Nephron (organoid): ENCODE measurements around the gene TMEFF1.
"Not testable (repeated sequence)": the region's sequence is repeated elsewhere in the genome, so short reads cannot be mapped to it uniquely, and the experiment has no call there.

Source experiments
- H3K27ac Mint-ChIP-seq, 3 experiments: 2 replicates each; pipeline ENCODE4 v1.8.0; 2020; ENCODE audit warnings: mixed read lengths in 3 of 3, mild to moderate bottlenecking in 2 of 3, moderate library complexity in 1 of 3
- H3K27me3 Mint-ChIP-seq: 2 replicates; pipeline ENCODE4 v1.8.0; 2021; ENCODE audit warnings: low read depth, mild to moderate bottlenecking, moderate library complexity, mixed read lengths
- H3K36me3 Mint-ChIP-seq: 2 replicates; pipeline ENCODE4 v1.8.0; 2020; ENCODE audit warnings: low read depth, mixed read lengths
- H3K4me1 Mint-ChIP-seq: 2 replicates; pipeline ENCODE4 v1.8.0; 2020; ENCODE audit warnings: mixed read lengths
- H3K4me3 Mint-ChIP-seq, 3 experiments: 2 replicates each; pipeline ENCODE4 v1.8.0; 2020; ENCODE audit warnings: mild to moderate bottlenecking in 3 of 3, mixed read lengths in 3 of 3, moderate library complexity in 2 of 3
- H3K9me3 Mint-ChIP-seq: 2 replicates; pipeline ENCODE4 v1.8.0; 2020; ENCODE audit warnings: mixed read lengths
- TF ChIP-seq, protein P1 (sequence below), 3 experiments: fragments of 200-600 bp; sonication (generic); IDR thresholded peaks; one replicate each; pipeline ENCODE4 v1.5.0; 2021; ENCODE audit warnings: antibody characterized with exemption in 3 of 3; ENCODE audit not compliant: unreplicated experiment in 3 of 3

TMEFF1 gene

DNA sequence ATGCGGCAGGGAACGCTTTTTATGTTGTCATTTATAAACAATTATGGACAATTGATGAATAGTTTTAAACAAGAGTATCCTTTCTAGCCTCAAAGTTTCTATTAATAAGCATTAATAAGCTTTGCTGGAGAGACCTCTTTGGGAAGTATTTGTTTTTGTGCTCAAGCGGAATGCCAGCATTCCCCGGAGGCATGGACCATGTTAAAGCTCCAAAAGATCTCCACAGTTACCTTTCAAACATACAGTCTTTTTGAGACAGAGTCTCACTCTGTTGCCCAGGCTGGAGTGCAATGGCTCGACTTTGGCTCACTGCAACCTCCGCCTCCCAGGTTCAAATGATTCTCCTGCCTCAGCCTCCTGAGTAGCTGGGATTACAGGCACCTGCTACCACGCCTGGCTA, 36.4 kb upstream of the TMEFF1 start:
- Mint-ChIP-seq H3K4me1 (peaks cover 20% of the 10 kb centered on the region), H3K9me3 (no peaks in the 10 kb centered on the region), H3K4me3 (no peak overlapping the region), H3K27ac (no peak overlapping the region), H3K27me3 (no peaks in the 10 kb centered on the region), H3K36me3 (no peaks in the 10 kb centered on the region)
- TF ChIP-seq, protein P1, sequence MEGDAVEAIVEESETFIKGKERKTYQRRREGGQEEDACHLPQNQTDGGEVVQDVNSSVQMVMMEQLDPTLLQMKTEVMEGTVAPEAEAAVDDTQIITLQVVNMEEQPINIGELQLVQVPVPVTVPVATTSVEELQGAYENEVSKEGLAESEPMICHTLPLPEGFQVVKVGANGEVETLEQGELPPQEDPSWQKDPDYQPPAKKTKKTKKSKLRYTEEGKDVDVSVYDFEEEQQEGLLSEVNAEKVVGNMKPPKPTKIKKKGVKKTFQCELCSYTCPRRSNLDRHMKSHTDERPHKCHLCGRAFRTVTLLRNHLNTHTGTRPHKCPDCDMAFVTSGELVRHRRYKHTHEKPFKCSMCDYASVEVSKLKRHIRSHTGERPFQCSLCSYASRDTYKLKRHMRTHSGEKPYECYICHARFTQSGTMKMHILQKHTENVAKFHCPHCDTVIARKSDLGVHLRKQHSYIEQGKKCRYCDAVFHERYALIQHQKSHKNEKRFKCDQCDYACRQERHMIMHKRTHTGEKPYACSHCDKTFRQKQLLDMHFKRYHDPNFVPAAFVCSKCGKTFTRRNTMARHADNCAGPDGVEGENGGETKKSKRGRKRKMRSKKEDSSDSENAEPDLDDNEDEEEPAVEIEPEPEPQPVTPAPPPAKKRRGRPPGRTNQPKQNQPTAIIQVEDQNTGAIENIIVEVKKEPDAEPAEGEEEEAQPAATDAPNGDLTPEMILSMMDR (IDR thresholded peaks at IDR 0.05; ENCODE audit: unreplicated experiment in 3 of 3): no peak

DNA sequence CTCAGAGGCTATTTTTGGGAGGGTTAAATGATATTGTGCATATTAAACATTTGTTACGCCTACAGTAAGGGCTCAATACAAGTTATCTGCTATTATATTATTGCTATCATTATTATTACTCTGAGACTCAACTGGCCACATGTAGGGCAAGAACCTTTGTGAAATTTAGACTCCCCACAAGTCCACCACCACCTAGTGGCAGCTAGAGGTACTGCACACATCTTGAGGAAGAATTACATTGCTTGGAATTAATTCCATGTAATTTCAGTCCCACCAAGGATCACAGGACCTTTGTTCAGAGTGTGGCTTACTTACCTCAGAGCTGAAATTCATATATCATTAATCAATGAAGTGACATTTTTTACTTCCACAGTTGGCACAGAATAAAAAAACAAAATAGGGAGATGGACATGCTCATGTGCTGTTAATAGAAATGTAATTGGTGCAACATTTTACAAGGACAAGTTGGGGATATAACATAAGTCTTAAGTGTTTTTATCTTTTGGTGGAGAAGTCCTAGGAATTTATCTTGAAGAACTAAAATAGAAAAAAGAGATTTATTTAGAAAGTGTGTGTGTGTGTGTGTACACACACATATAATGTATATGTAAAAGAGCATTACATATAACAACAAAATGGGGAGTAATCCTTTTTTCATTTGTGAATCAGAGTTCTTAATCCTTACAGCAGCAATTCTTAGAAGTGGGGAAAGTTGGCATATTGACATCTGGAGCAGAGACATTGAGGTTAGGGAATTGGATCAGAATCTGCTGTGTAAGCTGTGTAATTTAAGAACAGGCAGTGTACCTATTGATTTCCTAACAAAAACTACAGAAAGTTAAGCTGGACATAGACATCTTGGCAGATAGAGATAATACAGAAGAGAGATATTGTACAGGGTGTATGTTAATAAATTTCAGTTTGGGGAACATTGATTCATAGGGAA, 34.8 kb upstream of the TMEFF1 start:
- Mint-ChIP-seq H3K27me3 (no peaks in the 10 kb centered on the region), H3K4me1 (peaks cover 26% of the 10 kb centered on the region), H3K27ac (peak overlapping the region in 2 of 3 experiments; percentile 2 to 22), H3K9me3 (no peaks in the 10 kb centered on the region), H3K36me3 (peaks cover 7% of the 10 kb centered on the region), H3K4me3 (no peak overlapping the region)
- TF ChIP-seq, protein P1 (IDR thresholded peaks at IDR 0.05; ENCODE audit: unreplicated experiment in 3 of 3): peak; percentile 84 to 88 (median 87)

DNA sequence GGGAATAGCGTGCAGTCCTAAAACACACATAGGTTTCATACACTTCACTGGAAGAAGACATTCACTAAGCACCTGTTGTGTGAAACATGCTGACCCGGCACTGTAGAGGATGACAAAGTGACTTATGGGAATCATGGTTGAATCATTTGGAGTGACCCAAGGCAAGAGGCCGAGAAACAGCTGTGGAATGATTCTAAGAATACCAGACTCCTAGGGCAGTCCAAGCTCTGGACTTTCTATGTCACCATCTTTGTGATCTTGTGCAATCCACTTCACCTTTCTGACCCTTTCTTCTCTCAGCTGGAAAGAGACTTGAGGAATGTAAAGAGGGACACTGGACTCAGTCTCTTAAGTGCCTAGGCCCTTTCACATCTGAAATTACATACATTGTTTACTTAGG, 32.9 kb upstream of the TMEFF1 start:
- peaks cover 32% of the 10 kb centered on the region for H3K4me1 Mint-ChIP-seq
- H3K27ac Mint-ChIP-seq: peak overlapping the region; percentile 49 to 74 (median 57)
- H3K36me3 Mint-ChIP-seq: peaks cover 10% of the 10 kb centered on the region
- no peak overlapping the region for H3K4me3 Mint-ChIP-seq
- H3K27me3 Mint-ChIP-seq: no peaks in the 10 kb centered on the region
- TF ChIP-seq, protein P1 (IDR thresholded peaks at IDR 0.05; ENCODE audit: unreplicated experiment in 3 of 3): no peak
- H3K9me3 Mint-ChIP-seq: no peaks in the 10 kb centered on the region

DNA sequence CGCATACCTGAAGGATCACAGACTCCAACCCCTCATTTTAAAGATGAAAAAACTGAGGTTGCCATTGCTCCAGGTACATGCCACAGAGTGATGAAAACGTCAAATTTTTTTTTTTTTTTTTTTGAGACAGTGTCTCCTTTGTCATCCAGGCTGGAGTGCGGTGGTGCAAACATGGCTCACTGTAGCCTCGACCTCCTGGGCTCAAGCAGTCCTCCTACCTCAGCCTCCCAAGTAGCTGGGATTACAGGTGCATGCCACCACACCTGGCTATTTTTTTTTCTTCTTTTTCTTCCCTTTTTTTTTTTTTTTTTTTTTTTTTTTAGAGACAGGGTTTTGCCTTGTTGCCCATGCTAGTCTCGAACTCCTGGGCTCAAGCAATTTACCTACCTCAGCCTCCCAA, 32.5 kb upstream of the TMEFF1 start:
- H3K4me3 Mint-ChIP-seq, H3K27me3 Mint-ChIP-seq, H3K9me3 Mint-ChIP-seq: not testable (repeated sequence)
- Mint-ChIP-seq H3K4me1 (peaks cover 32% of the 10 kb centered on the region), H3K36me3 (peaks cover 10% of the 10 kb centered on the region), H3K27ac (peak overlapping the region; percentile 49 to 74 (median 57))

DNA sequence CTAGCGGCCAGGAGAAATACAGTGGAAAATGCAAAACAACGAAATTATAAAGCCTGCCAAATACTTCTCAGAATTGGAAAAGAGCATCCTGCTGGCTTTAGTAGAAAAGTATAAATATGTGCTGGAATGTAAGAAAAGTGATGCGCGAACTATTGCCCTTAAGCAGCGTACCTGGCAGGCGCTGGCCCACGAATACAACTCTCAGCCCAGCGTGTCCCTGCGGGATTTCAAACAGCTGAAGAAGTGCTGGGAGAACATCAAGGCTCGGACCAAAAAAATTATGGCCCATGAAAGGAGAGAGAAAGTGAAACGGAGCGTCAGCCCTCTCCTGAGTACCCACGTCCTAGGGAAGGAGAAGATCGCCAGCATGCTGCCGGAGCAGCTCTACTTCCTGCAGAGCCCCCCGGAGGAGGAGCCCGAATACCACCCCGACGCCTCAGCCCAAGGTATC, 31.0 kb upstream of the TMEFF1 start:
- TF ChIP-seq, protein P1 (IDR thresholded peaks at IDR 0.05; ENCODE audit: unreplicated experiment in 3 of 3): no peak
- Mint-ChIP-seq H3K36me3 (peaks cover 18% of the 10 kb centered on the region), H3K27me3 (no peaks in the 10 kb centered on the region), H3K4me1 (peaks cover 32% of the 10 kb centered on the region), H3K4me3 (peak overlapping the region in 2 of 3 experiments; percentile 46 to 81), H3K9me3 (no peaks in the 10 kb centered on the region), H3K27ac (peak overlapping the region; percentile 79 to 89 (median 86))

DNA sequence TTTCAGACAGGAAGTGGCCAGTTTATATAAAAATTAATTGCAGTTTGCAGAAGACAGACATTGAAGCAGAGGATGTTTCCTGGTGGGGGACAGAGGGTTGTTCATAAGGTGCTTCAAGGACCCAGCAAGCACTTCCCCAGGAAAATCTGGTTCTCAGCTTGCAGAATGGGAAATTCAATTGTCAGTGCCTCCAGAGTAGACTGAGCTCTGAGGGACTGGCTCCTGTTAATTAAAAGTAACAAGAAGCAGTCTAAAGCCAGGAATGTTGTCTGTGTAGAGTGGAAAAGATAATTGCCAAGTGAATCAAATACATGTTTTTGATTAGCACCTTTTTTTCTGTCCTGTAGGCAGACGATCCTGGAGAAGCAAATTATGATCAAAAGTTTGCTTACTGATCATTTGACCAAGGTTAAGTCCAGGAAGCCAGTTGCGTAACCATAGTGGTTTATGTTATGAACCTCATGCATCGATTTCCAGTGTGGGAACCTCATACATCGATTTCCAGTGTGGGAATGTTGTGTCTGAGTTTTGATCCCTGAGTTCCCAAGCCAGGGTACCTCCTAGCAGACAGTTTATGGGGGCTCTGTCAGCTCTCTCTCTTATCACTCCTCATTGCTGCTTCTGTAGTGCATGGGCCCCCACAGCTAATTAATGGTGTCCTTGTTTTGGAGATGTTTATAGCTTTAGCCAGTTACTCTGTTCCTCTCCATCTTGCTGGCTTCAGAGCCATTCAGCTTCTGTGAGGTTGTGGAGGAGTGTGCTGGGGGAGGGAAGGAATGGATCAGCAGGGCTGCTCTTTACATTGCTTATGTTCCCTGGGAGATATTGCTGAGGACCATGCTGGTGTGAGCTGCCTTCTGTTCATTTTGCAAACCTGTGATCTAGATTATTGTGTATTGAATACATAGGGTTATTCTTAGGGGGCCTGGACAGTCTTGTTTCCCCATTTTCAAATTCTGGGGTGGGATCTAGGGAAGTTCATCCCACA, 28.9 kb upstream of the TMEFF1 start:
- Mint-ChIP-seq H3K9me3 (no peaks in the 10 kb centered on the region), H3K4me3 (peak overlapping the region in 1 of 3 experiments; percentile 2), H3K36me3 (peaks cover 28% of the 10 kb centered on the region), H3K27me3 (no peaks in the 10 kb centered on the region), H3K27ac (peak overlapping the region; percentile 29 to 61 (median 55)), H3K4me1 (peaks cover 21% of the 10 kb centered on the region)
- TF ChIP-seq, protein P1 (IDR thresholded peaks at IDR 0.05; ENCODE audit: unreplicated experiment in 3 of 3): no peak
